Measurements from ENCODE around the gene MTX1.
"Not testable (repeated sequence)": the region's sequence is repeated elsewhere in the genome, so short reads cannot be mapped to it uniquely, and the experiment has no call there.

Gene MTX1

GRCh38 chr1:155188268-155188667 lies 20.2 kb upstream of the MTX1 start:
- no peak overlapping the region for H3K9ac ChIP-seq (ENCODE audit: low read length in 5 of 5)
- no peak overlapping the region for H3K27ac ChIP-seq (ENCODE audit: low read depth, low read length)
- H3K4me3 ChIP-seq (ENCODE audit: low read depth in 1 of 5, low read length in 5 of 5): no peak overlapping the region
- no peaks in the 10 kb centered on the region for H3K27me3 ChIP-seq (ENCODE audit: control insufficient read depth in 5 of 5, insufficient read depth in 4 of 5, low read length in 5 of 5)
- peaks cover 0 to 12% (median 4%) of the 10 kb centered on the region in 5 donors for H3K4me1 ChIP-seq (ENCODE audit: control insufficient read depth in 5 of 5, insufficient read depth in 5 of 5, low read length in 5 of 5)
- H3K36me3 ChIP-seq (ENCODE audit: control insufficient read depth in 5 of 5, insufficient read depth in 5 of 5, low read length in 5 of 5): no peaks in the 10 kb centered on the region
- no peaks in the 10 kb centered on the region for H3K9me3 ChIP-seq (ENCODE audit: control insufficient read depth in 5 of 5, low read length in 5 of 5)

DNA sequence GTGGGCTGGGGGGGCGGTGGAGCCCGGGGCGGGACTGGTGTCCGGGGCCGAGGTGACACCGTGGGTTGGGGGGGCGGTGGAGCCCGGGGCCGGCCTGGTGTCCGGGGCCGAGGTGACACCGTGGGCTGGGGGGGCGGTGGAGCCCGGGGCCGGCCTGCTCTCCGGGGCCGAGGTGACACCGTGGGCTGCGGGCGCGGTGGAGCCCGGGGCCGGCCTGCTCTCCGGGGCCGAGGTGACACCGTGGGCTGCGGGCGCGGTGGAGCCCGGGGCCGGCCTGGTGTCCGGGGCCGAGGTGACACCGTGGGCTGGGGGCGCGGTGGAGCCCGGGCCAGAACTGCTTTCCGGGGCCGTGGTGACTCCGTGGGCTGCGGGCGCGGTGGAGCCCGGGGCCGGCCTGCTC lies 18.6 kb upstream of the MTX1 start:
- not testable (repeated sequence) for H3K27ac ChIP-seq (ENCODE audit: low read depth, low read length); H3K9ac ChIP-seq (ENCODE audit: low read length in 5 of 5); H3K27me3 ChIP-seq (ENCODE audit: control insufficient read depth in 5 of 5, insufficient read depth in 4 of 5, low read length in 5 of 5); H3K36me3 ChIP-seq (ENCODE audit: control insufficient read depth in 5 of 5, insufficient read depth in 5 of 5, low read length in 5 of 5); H3K4me3 ChIP-seq (ENCODE audit: low read depth in 1 of 5, low read length in 5 of 5); H3K9me3 ChIP-seq (ENCODE audit: control insufficient read depth in 5 of 5, low read length in 5 of 5)
- peaks cover 2 to 26% (median 21%) of the 10 kb centered on the region in 5 donors for H3K4me1 ChIP-seq (ENCODE audit: control insufficient read depth in 5 of 5, insufficient read depth in 5 of 5, low read length in 5 of 5)

DNA sequence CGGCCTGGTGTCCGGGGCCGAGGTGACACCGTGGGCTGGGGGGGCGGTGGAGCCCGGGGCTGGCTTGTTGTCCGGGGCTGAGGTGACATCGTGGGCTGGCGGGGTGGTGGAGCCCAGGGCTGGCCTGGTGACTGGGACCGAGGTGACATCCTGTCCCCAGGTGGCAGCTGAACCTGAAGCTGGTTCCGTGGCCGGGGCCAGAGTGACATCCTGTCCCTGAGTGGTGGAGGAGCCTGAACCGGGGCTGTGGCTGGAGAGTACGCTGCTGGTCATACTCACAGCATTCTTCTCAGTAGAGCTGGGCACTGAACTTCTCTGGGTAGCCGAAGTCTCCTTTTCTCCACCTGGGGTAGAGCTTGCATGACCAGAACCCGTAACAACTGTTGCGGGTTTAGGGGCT lies 16.6 kb upstream of the MTX1 start:
- no peak overlapping the region for H3K27ac ChIP-seq (ENCODE audit: low read depth, low read length)
- peaks cover 0 to 4% (median 4%) of the 10 kb centered on the region in 5 donors for H3K36me3 ChIP-seq (ENCODE audit: control insufficient read depth in 5 of 5, insufficient read depth in 5 of 5, low read length in 5 of 5)
- no peak overlapping the region for H3K4me3 ChIP-seq (ENCODE audit: low read depth in 1 of 5, low read length in 5 of 5)
- no peaks in the 10 kb centered on the region for H3K9me3 ChIP-seq (ENCODE audit: control insufficient read depth in 5 of 5, low read length in 5 of 5)
- peaks cover 3 to 35% (median 31%) of the 10 kb centered on the region in 5 donors for H3K4me1 ChIP-seq (ENCODE audit: control insufficient read depth in 5 of 5, insufficient read depth in 5 of 5, low read length in 5 of 5)
- H3K9ac ChIP-seq (ENCODE audit: low read length in 5 of 5): peak overlapping the region in 1 of 5 donors; percentile 20
- no peaks in the 10 kb centered on the region for H3K27me3 ChIP-seq (ENCODE audit: control insufficient read depth in 5 of 5, insufficient read depth in 4 of 5, low read length in 5 of 5)

DNA sequence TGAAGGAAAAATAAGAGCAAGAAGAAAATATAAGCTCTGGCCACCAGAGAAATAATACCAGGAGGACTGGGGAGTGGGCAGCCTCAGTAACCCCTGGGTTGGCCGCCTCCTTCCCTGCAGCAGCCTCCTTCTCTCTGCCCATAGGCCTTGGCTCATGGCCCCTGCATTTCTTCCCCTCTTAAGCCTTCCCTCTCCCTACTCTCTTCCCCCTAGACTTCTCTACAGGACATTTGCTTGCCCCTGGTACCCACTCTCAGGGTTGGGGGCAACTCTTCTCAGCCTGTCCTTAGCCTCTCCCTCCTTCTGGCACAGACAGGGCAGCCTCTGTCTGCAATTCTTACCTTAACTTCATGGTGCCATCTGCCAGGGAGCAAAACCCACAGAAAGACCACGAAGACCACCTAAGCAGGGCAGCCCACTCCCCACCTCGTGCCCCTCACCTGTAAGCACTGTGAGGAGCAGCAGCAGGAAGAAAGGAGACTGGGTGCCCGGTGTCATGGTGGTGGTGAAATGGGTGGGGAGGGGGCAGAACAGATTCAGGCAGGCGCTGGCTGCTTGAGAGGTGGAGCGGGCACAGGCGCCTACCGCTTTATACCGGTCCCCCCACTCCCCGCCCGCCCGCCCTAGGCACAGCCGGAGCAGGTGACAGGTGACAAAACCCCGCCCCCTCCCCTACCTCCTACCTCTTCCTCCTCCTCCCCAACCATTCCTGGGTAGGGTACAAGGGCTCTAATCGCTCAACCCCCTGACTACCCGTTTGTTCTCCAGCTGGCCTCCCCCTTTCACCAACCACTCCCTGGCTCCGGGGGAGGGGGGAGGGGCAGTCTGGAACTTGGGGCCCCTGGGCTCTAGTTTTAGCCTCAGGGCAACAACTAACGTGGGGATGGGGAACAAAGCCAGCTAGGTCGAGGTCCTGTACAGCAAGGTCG lies 15.9 kb upstream of the MTX1 start:
- H3K9ac ChIP-seq (ENCODE audit: low read length in 5 of 5): peak overlapping the region in 4 of 5 donors; percentile 41 to 73 (median 54)
- H3K9me3 ChIP-seq (ENCODE audit: control insufficient read depth in 5 of 5, low read length in 5 of 5): no peaks in the 10 kb centered on the region
- peak overlapping the region; percentile 72 for H3K27ac ChIP-seq (ENCODE audit: low read depth, low read length)
- peaks cover 0 to 11% (median 6%) of the 10 kb centered on the region in 5 donors for H3K36me3 ChIP-seq (ENCODE audit: control insufficient read depth in 5 of 5, insufficient read depth in 5 of 5, low read length in 5 of 5)
- H3K4me3 ChIP-seq (ENCODE audit: low read depth in 1 of 5, low read length in 5 of 5): peak overlapping the region; percentile 59 to 70 (median 68)
- H3K4me1 ChIP-seq (ENCODE audit: control insufficient read depth in 5 of 5, insufficient read depth in 5 of 5, low read length in 5 of 5): peaks cover 6 to 40% (median 38%) of the 10 kb centered on the region in 5 donors
- H3K27me3 ChIP-seq (ENCODE audit: control insufficient read depth in 5 of 5, insufficient read depth in 4 of 5, low read length in 5 of 5): no peaks in the 10 kb centered on the region

DNA sequence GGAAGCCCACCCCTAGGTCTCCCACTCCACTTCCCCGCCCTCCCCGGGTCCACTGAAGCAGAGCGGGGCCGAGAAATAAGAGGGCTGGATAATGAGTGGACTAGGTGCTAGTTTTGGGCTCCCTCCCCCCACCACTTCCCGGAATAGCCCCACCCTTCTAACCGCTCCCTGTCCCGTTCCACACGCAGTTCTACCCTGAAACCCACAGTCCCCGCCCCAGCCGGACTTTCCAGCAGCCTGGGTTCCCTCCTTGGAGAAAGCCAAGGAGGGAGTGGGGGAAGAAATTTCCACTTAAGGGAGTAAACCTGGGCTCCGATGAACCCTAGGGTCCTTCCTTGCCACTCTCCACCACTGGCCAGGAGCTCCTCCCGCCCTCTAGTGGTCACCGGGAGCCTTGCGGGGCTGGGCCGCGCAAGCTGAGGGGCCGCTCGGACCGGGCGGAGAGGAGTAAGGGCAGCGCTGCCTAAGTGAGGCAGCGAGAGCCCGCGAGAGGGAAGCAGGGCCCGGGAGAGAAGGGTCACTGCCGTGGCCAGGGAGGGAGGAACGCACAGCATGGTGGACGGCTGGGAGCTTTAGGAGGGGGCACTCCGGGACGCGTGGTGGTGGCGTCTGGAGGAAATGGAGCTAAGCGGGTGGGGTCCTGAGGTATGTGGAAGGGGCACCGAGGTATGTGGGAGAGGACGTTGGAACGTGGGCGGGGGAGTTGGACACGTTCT lies 15.1 kb upstream of the MTX1 start:
- Histone ChIP-seq H3K9ac (ENCODE audit: low read length in 5 of 5) (peak overlapping the region in 4 of 5 donors; percentile 54 to 73 (median 62)), H3K27ac (ENCODE audit: low read depth, low read length) (peak overlapping the region; percentile 72), H3K4me1 (ENCODE audit: control insufficient read depth in 5 of 5, insufficient read depth in 5 of 5, low read length in 5 of 5) (peaks cover 6 to 43% (median 38%) of the 10 kb centered on the region in 5 donors), H3K27me3 (ENCODE audit: control insufficient read depth in 5 of 5, insufficient read depth in 4 of 5, low read length in 5 of 5) (no peaks in the 10 kb centered on the region), H3K36me3 (ENCODE audit: control insufficient read depth in 5 of 5, insufficient read depth in 5 of 5, low read length in 5 of 5) (peaks cover 0 to 19% (median 13%) of the 10 kb centered on the region in 5 donors), H3K9me3 (ENCODE audit: control insufficient read depth in 5 of 5, low read length in 5 of 5) (no peaks in the 10 kb centered on the region), H3K4me3 (ENCODE audit: low read depth in 1 of 5, low read length in 5 of 5) (peak overlapping the region; percentile 59 to 70 (median 68))

- Histone ChIP-seq H3K36me3 (ENCODE audit: control insufficient read depth in 5 of 5, insufficient read depth in 5 of 5, low read length in 5 of 5) (peaks cover 0 to 21% (median 13%) of the 10 kb centered on the region in 5 donors), H3K27ac (ENCODE audit: low read depth, low read length) (peak overlapping the region; percentile 72), H3K4me1 (ENCODE audit: control insufficient read depth in 5 of 5, insufficient read depth in 5 of 5, low read length in 5 of 5) (peaks cover 6 to 46% (median 38%) of the 10 kb centered on the region in 5 donors), H3K4me3 (ENCODE audit: low read depth in 1 of 5, low read length in 5 of 5) (peak overlapping the region; percentile 49 to 77 (median 68)), H3K9ac (ENCODE audit: low read length in 5 of 5) (peak overlapping the region in 4 of 5 donors; percentile 54 to 73 (median 62))
- not testable (repeated sequence) for H3K9me3 ChIP-seq (ENCODE audit: control insufficient read depth in 5 of 5, low read length in 5 of 5); H3K27me3 ChIP-seq (ENCODE audit: control insufficient read depth in 5 of 5, insufficient read depth in 4 of 5, low read length in 5 of 5)
These were observed 14.6 kb upstream of the MTX1 start for GRCh38 chr1:155193991-155194240.

- Histone ChIP-seq H3K27me3 (ENCODE audit: control insufficient read depth in 5 of 5, insufficient read depth in 4 of 5, low read length in 5 of 5) (no peaks in the 10 kb centered on the region), H3K27ac (ENCODE audit: low read depth, low read length) (peak overlapping the region; percentile 58), H3K4me3 (ENCODE audit: low read depth in 1 of 5, low read length in 5 of 5) (peak overlapping the region in 4 of 5 donors; percentile 17 to 68 (median 50)), H3K9me3 (ENCODE audit: control insufficient read depth in 5 of 5, low read length in 5 of 5) (no peaks in the 10 kb centered on the region), H3K36me3 (ENCODE audit: control insufficient read depth in 5 of 5, insufficient read depth in 5 of 5, low read length in 5 of 5) (peaks cover 0 to 25% (median 21%) of the 10 kb centered on the region in 5 donors), H3K4me1 (ENCODE audit: control insufficient read depth in 5 of 5, insufficient read depth in 5 of 5, low read length in 5 of 5) (peaks cover 6 to 46% (median 38%) of the 10 kb centered on the region in 5 donors), H3K9ac (ENCODE audit: low read length in 5 of 5) (peak overlapping the region in 1 of 5 donors; percentile 26)
These were observed 13.0 kb upstream of the MTX1 start for GRCh38 chr1:155195201-155196102.

DNA sequence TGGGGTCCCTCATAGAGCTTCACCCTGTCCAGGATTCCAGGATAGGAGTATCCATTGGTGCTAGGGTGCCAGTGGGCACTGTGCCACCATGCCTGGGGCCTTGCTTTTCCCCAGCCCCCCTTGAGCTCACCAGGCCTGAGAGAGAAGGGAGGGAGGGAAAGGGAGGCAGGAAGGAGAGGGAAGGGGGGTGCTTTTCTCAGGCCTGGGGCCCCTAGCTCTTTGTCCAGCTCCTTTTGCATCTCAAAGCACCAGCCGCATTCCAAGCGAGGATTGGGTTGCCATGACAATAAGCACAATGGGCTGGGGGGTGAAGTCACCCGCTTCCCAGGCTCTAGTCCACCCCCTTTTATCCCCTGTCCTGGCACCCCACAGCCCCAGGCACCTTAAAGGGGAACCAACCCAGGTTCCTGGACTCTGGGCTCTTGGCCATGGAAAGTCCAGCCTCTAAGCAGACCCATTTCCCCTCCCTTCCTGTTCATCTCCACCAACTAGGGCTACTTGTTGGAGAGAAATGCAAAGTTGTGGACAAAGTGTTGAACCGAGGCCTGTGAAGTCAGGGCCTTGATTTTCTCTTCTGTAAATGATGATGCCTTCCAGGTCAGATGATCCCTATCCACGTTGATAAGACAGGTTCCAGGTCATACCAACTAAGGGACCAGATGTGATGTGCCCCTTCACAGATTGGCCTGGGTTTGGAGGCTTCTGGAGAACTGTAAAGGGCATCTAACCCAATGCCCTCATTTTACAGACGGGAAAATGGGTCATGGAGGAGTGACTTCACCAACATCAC lies 12.2 kb upstream of the MTX1 start:
- no peak overlapping the region for H3K4me3 ChIP-seq (ENCODE audit: low read depth in 1 of 5, low read length in 5 of 5)
- peaks cover 0 to 30% (median 25%) of the 10 kb centered on the region in 5 donors for H3K36me3 ChIP-seq (ENCODE audit: control insufficient read depth in 5 of 5, insufficient read depth in 5 of 5, low read length in 5 of 5)
- H3K9ac ChIP-seq (ENCODE audit: low read length in 5 of 5): no peak overlapping the region
- H3K9me3 ChIP-seq (ENCODE audit: control insufficient read depth in 5 of 5, low read length in 5 of 5): no peaks in the 10 kb centered on the region
- H3K27me3 ChIP-seq (ENCODE audit: control insufficient read depth in 5 of 5, insufficient read depth in 4 of 5, low read length in 5 of 5): no peaks in the 10 kb centered on the region
- peak overlapping the region; percentile 58 for H3K27ac ChIP-seq (ENCODE audit: low read depth, low read length)
- H3K4me1 ChIP-seq (ENCODE audit: control insufficient read depth in 5 of 5, insufficient read depth in 5 of 5, low read length in 5 of 5): peaks cover 6 to 46% (median 38%) of the 10 kb centered on the region in 5 donors
